NCI-H1436 treated with DMSO at 0.1 percent for 48 hours (cell line): ENCODE results near the gene FOXI1.
"Not testable (repeated sequence)": the region's sequence is repeated elsewhere in the genome, so short reads cannot be mapped to it uniquely, and the experiment has no call there.

Experiments used
- DNase-seq: peaks from one replicate; lab custom pipeline; 2025; lab: John Stamatoyannopoulos, UW

The FOXI1 gene

DNA sequence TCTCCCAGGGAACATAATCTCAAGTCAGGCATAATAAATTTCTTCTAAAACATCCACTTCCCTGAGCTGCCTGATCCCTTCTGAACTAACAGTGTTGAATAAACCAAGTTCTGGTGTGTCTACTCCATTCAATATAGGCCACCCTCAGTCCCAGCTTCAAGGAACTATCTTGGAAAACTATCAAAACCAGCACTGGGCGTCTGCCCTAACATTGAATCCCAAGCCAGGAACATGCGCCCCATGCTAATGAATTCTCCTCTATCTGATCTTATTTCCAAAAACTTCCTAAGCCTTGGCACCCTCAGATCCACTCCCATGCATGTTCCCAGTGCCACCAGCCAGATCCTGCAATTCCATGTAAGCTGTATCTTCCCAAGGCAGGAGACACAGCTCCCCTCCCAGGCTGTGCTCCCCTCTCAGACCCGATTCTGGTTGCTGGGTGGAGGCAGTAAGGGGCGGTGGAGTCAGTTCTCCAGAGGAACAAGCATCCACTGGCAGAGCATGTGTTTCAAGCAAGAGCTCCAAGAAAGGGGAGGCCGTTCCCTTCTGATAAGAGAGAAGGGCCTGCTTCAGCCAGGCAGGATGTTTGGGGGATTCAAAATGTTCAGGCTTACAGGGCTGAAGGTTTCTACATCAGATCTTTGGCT is 13.1 kb upstream of the FOXI1 start:
- DNase-seq = no peak

DNA sequence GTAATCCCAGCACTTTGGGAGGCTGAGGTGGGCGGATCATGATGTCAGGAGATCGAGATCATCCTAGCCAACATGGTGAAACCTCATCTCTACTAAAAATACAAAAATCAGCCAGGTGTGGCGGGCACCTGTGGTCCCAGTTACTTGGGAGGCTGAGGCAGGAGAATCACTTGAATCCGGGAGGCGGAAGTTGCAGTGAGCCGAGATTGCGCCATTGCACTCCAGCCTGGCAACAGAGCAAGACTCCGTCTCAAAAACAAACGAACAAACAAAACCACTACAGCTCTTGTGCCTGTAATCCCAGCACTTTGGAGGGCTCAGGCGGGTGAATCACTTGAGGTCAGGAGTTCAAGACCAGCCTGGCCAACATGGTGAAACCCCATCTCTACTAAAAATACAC is 11.4 kb upstream of the FOXI1 start:
- DNase-seq = not testable (repeated sequence)

- no peak for DNase-seq
These were observed 10.1 kb upstream of the FOXI1 start for GRCh38 chr5:170095646-170096045.

DNA sequence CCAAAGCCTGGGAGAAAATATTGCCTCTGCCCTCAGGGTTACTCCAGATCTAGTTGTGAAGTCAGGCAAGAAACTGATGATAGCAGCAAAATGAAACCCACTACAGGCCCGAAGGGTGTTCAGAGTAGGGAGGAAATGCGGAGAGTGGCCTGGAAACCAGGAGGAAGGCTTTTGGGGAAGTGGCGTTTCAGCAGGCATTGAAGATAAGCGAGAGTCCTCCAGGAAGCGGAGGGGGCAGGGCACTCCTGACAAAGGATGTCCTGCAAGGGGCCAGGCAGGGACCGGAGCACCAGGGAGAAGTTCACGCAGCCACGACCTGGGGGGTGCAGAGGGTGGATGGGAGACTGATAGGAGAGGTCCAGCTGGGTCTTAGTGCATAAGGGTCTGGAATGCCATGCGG is 7.8 kb upstream of the FOXI1 start:
- DNase-seq = no peak

- no peak for DNase-seq
These were observed 5.4 kb upstream of the FOXI1 start for GRCh38 chr5:170100066-170100943.

DNA sequence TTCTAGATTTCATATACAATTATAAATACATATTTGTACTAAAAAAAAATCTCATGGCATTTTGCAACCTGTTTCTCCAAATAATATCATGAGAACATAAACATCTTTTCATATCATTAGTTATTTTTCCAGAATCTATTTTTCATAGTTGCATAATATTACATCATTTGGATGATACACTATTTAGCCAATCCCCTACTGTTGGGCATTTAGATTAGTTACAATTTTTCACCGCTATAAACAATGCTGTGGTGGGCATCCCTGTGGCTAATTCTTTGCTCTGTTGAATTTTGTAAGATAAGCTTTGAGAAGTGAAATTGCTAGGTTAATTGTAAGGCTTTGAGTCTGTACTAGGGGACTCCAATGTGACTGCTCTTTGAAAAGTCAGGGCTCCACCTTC is 2.2 kb upstream of the FOXI1 start:
- no peak for DNase-seq

- no peak for DNase-seq
These were observed 1.4 kb upstream of the FOXI1 start for GRCh38 chr5:170104299-170104698.

GRCh38 chr5:170104710-170105109 is 987 bp upstream of the FOXI1 start:
- DNase-seq = no peak

DNA sequence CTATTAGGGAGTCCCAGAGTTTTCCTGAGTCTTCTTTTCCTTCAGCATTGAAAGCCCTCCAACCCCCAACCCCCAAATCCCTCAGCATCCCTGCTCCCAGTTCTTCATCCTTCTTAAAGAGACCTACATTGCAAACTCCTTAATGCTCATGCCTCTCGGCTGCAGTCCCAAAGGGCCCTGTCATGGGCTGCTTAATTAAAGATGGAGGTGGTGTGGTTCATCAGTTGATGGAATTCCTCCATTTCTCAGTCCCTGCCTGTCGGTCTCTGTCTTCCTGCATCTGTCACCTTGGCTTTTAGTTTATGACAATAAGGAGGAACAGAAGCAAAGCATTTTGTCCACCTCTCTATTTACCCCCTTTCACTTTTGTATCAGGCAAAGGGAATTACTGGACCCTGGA is 2.0 kb downstream of the FOXI1 start:
- DNase-seq = no peak

- DNase-seq = no peak
These were observed 2.6 kb downstream of the FOXI1 start for GRCh38 chr5:170108266-170108785.

GRCh38 chr5:170109059-170110031 is 3.6 kb downstream of the FOXI1 start:
- DNase-seq = no peak

GRCh38 chr5:170110403-170111087 is 4.8 kb downstream of the FOXI1 start:
- DNase-seq = no peak

DNA sequence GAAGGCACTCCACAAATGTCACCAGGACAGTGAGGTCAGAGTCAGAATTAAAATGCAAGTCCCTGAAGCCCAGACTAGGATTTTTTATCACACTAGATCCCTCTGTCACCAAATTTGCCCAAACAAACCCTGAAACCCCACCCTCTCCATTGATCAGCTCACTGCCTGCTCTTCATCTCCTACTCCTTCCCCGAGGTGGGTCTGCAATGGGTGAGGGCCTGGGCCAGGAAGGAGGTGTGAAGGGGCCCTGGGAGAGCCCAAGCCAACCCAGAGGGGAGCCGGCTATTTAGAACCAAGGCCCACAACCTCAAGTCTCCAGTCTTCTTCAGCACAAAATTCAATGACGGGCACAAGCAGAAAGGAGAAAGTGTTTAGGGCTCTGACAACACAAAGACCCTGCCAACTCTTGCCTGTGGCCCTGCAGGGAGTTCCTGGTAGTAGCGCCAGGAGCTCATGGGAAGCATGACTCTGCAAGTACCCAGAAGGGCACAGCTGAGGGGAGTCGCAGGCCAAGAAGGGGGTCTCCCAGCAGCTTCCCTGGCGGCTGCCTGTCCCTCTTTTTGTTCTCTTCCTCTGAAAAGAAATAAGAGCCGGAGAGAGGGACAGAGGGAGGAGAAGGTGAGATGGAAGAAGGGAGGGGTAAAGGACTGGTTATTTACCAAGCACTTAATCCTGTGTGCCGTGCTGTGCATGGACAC is 5.5 kb downstream of the FOXI1 start:
- DNase-seq = no peak

GRCh38 chr5:170112876-170113521 is 7.3 kb downstream of the FOXI1 start:
- DNase-seq = no peak

DNA sequence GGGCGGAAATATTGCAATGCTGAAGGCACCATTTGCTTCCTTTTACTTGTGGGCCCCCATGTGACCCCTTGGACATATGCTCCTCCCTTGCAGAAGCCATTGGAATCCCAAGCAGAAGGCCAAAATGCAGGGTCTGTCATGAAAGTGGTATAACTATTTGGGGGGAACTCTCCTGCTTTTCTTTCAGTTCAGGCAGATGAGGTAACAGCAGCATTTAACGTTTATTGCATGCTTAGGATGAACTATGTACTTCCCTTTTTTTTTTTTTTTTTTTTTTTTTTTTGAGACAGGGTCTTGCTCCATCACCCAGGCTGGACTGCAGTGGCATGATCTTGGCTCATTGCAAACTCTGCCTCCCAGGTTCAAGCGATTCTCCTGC is 7.8 kb downstream of the FOXI1 start:
- DNase-seq = no peak

DNA sequence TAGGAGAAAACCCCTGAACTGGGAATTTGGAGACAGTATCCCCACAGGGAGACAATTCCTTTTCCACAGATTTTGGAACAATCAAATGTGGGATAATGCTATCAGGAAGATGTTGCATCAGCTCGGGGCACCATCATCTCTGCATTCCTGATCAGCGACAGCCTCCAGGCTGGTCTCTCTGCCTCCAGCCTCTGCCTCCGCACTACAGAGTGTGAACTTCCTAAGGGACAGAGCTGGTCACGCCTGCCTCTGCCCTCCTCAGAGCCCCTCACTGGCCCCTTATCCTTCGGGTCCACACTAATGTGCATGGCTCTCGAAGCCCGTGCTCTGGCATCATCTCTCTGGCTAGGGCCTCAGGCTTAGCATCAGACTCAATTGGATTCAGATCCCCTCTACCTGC is 8.6 kb downstream of the FOXI1 start:
- no peak for DNase-seq

- DNase-seq = no peak
These were observed 10.2 kb downstream of the FOXI1 start for GRCh38 chr5:170115925-170116324.

GRCh38 chr5:170117736-170118135 is 12.0 kb downstream of the FOXI1 start:
- DNase-seq = no peak

DNA sequence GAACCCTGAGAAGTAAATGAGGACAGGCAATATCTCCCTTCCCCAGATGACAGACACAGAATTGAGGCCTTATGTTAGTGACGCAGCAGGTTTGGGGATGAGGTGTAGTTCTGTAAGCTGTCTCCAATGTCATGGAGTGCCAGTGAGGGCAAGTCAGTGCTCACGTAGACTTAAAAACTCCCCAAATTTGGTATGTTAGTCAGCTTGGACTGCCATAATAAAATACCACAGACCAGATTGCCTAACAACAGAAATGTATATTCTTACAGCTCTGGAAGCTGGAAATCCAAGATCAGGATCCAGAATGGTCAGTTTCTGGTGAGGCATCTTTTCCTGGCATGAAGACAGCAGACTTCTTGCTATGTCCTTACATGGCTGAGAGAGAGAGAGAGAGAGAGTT is 14.9 kb downstream of the FOXI1 start:
- DNase-seq = no peak

GRCh38 chr5:170121321-170121720 is 15.6 kb downstream of the FOXI1 start:
- no peak for DNase-seq
